Body of pancreas (tissue), 4 donors: ENCODE data around the gene SLC6A8. TPM values are rescaled to one million over a fixed set of nuclear protein-coding genes. Genes with fewer than 3 reads are reported as not detected.
"Not testable (repeated sequence)": the region's sequence is repeated elsewhere in the genome, so short reads cannot be mapped to it uniquely, and the experiment has no call there.

Source experiments
- ATAC-seq: fragments of 150-250 bp; one replicate; pipeline ENCODE4 v1.9.1; 2016
- DNase-seq, 4 donors: peaks; one replicate each; pipeline ENCODE4 v3.0.0-alpha.2; 2019
- H3K27ac ChIP-seq, 4 donors: fragments of 200-600 bp; sonication (generic); 1 replicate in 3 of 4; 2 replicates in 1 of 4; pipeline versions ENCODE4 v1.5.1 to v1.6.1; 2016 to 2019; ENCODE audit warnings: mild to moderate bottlenecking in 1 of 4, mixed read lengths in 1 of 4, moderate library complexity in 1 of 4
- H3K27me3 ChIP-seq, 2 donors: fragments of 200-600 bp; sonication (generic); one replicate each; pipeline ENCODE4 v1.6.0; 2016; ENCODE audit warnings: mild to moderate bottlenecking in 1 of 2
- H3K36me3 ChIP-seq, 2 donors: fragments of 200-600 bp; sonication (generic); replicated peaks in 1 of 2; 2 replicates each; pipeline ENCODE4 v1.5.1; 2016; ENCODE audit warnings: low read depth in 2 of 2; ENCODE audit not compliant: insufficient read depth in 1 of 2
- H3K4me1 ChIP-seq: fragments of 200-600 bp; sonication (generic); one replicate; pipeline ENCODE4 v1.6.0; 2016
- H3K4me3 ChIP-seq, 2 donors: fragments of 200-600 bp; sonication (generic); 1 replicate in 1 of 2; 2 replicates in 1 of 2; pipeline ENCODE4 v1.5.1; 2016 to 2019
- H3K9me3 ChIP-seq, 3 donors: fragments of 200-600 bp; sonication (generic); 1 replicate in 2 of 3; 2 replicates in 1 of 3; pipeline ENCODE4 v1.5.1; 2016
- CTCF ChIP-seq, 7 experiments: fragments of 450-650 bp in 4 of 7; fragments of 200-600 bp in 3 of 7; sonication (generic) in 3 of 7; IDR thresholded peaks; one replicate each; pipeline ENCODE4 v1.5.1; 2016 to 2019; ENCODE audit warnings: antibody characterized with exemption in 7 of 7
- POLR2A ChIP-seq, 3 donors: fragments of 450-650 bp; IDR thresholded peaks; one replicate each; pipeline ENCODE4 v1.6.1; 2016; ENCODE audit warnings: antibody characterized with exemption in 3 of 3, mild to moderate bottlenecking in 2 of 3
- WGBS, 2 donors: methylation state at CpG; one replicate each; pipeline ENCODE4 v1.1.5; 2017; 5-methylcytosine and 5-hydroxymethylcytosine counted together
- intact Hi-C: fragments of 100-400 bp; cut with DNase I; formaldehyde crosslinking; loops from one replicate; pipeline ENCODE4 v1.15.1; 2023
- total RNA-seq, 2 donors: library from RNA; depleted of rRNA; stranded (reverse); fragments of >200 nt; gene quantifications; one replicate each; pipeline ENCODE4 v1.1.0, GENCODE V29; 2016

Gene SLC6A8
- total RNA-seq, 2 donors from 2014 or later = 11.7 to 18.5 TPM

GRCh38 chrX:153696100-153696499 lies 8.4 kb downstream of the SLC6A8 start:
- ATAC-seq (no peak), DNase-seq (no peak)
- Histone ChIP-seq H3K4me1 (no peaks in the 10 kb centered on the region), H3K9me3 (no peaks in the 10 kb centered on the region), H3K36me3 (no peaks in the 10 kb centered on the region), H3K4me3 (no peak overlapping the region), H3K27me3 (no peaks in the 10 kb centered on the region), H3K27ac (no peak overlapping the region)
- intact Hi-C loops = no loop called here
- TF ChIP-seq CTCF (IDR thresholded peaks at IDR 0.05) (no peak), POLR2A (IDR thresholded peaks at IDR 0.05) (no peak)
- 60 to 90% methylated on average over 1 to 14 of the region's 15 CpGs for WGBS, 2 donors

GRCh38 chrX:153696538-153696937 lies 8.8 kb downstream of the SLC6A8 start:
- H3K9me3 ChIP-seq, H3K4me3 ChIP-seq, ATAC-seq, H3K27ac ChIP-seq, DNase-seq, intact Hi-C loops, H3K36me3 ChIP-seq, H3K4me1 ChIP-seq, H3K27me3 ChIP-seq: not testable (repeated sequence)
- 84 to 87% methylated on average over 8 of the region's 10 CpGs for WGBS, 2 donors

DNA sequence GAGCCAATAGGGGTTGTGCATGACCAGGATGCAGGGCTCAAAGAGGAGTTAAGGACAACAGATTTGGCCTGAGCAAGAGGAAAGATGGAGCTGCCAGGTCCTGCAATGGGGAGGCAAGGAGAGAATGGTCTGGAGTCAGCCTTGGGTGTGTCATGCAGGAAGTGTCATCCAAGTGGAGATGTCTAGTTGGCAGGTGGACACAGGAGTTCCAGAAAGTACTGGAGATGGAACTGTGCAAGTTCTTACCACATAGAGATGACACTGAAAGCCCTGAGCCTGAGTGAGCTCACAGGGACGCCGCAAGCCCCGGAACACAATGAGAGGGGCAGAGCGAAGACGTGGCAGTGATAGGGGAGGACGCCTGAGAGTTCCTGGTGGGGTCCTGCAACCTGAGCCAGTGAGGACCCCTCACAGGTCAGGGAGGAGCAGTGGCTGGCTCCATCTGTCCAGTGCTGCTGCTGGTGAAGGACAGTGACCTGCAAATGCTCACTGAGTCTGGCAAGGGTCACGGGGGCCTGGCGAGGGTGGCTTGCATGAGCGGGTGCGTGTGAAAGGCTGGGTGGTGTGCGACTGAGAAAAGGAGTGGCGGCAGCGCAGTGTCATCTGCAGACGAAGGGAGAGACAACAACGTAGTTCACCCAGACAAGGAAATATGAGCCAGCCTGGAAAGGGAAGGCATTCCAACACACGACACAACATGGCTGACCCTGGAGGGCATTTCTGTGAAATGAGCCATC lies 9.4 kb downstream of the SLC6A8 start:
- H3K4me1 ChIP-seq, H3K27ac ChIP-seq, DNase-seq, H3K9me3 ChIP-seq, H3K4me3 ChIP-seq, H3K27me3 ChIP-seq, ATAC-seq, H3K36me3 ChIP-seq, intact Hi-C loops: not testable (repeated sequence)
- WGBS, 2 donors = 95 to 96% methylated on average over 10 to 14 of the region's 16 CpGs

DNA sequence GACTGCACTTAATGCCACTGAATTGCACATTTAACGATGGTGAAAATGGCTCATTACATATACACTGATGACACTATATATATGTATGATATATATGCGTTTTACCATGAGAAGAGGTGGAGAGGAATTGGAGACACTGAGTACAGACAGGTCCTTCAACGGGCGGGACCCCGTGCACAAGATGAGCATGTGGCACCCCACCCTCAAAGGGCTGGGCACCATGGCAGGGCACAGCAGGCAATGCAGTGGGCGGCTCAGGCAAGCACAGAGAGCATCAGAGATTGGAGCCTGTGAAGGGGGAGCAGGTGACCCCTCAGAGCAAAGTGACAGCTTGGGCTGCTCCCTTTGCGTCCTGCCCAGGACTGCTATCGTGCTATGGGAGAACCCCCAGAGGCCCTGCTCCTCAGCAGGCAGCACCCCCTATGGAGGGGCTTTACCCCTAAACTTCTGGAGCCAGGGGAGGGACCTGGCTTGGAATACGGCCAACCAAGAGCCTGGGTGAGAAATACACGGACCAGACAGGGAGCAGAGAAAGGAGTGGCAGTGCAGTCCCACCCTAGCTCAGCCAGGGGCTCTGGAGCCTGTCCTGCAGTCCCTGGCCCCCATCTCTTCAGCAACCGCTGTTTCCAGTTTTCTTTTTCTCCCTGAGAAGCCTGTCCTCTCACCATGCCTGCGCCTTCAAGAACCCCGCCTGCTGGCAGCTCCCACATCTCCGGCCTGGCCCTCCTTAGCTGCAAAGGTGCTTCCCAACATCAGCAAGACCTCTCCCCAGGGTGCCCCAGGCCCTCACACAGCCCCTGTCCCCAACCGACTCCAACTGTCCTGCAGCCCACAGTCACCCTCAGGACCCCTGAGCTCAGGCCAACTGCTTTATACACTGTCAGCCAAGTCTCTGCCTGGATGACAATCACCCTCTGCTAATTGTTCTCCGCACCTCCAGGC lies 10.5 kb downstream of the SLC6A8 start:
- ATAC-seq = no peak
- Histone ChIP-seq H3K4me3 (no peak overlapping the region), H3K4me1 (peaks cover 6% of the 10 kb centered on the region), H3K9me3 (no peaks in the 10 kb centered on the region), H3K27me3 (no peaks in the 10 kb centered on the region), H3K36me3 (no peaks in the 10 kb centered on the region), H3K27ac (no peak overlapping the region)
- WGBS, 2 donors = 95 to 96% methylated on average over 5 to 9 of the region's 16 CpGs
- TF ChIP-seq POLR2A (IDR thresholded peaks at IDR 0.05) (no peak), CTCF (IDR thresholded peaks at IDR 0.05) (no peak)
- no peak for DNase-seq
- intact Hi-C loops = no loop called here

DNA sequence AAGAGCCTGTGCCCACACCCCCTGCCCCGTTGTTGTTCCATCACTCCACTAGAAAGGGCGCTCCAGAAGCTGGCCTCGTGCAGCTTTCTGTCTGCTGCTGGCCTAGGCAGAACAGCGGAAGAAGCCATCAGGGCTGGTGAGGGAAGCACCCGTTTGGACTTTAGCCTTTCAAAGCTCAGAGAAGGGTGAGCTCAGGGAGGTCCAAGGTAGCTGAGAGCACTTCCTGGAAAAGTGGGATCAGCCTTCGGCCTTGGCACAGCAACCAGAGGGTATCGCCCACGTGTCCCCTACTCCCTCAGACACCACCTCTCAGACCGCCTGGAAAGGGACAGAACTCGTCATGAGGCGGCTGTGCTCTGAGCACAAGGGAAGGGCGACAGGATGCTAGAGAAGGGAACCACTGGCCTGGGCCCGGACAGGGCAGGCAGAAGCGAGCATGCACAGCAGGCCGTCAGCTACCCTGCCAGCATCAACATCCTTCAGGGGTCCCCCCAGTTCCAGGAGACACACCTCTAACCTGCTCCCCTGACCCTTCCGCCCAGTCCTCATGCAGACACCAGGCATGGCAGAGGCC lies 11.6 kb downstream of the SLC6A8 start:
- ATAC-seq, H3K4me1 ChIP-seq, DNase-seq, H3K27me3 ChIP-seq, H3K4me3 ChIP-seq, intact Hi-C loops, H3K36me3 ChIP-seq, H3K9me3 ChIP-seq: not testable (repeated sequence)
- peak overlapping the region in 2 of 4 donors; percentile 21 to 47 for H3K27ac ChIP-seq
- 75 to 100% methylated on average over 1 to 7 of the region's 16 CpGs for WGBS, 2 donors

GRCh38 chrX:153699784-153700371 lies 12.2 kb downstream of the SLC6A8 start:
- H3K27ac ChIP-seq = peak overlapping the region in 2 of 4 donors; percentile 21 to 47
- H3K9me3 ChIP-seq, H3K4me1 ChIP-seq, H3K4me3 ChIP-seq, H3K27me3 ChIP-seq, H3K36me3 ChIP-seq, intact Hi-C loops: not testable (repeated sequence)
- DNase-seq (peak in 3 of 4 donors; percentile 28 to 48 (median 48)), ATAC-seq (peak; percentile 34)
- WGBS, 2 donors = 50% methylated on average over 14 of the region's 18 CpGs; no CpG with 5 or more reads in 1 of the 2 donors
